EH (cell line): ENCODE data around the gene POLR1E.
"Not testable (repeated sequence)": the region's sequence is repeated elsewhere in the genome, so short reads cannot be mapped to it uniquely, and the experiment has no call there.

ENCODE experiments used
- DNase-seq: peaks from one replicate; pipeline ENCODE4 v3.0.0-alpha.2; 2015; ENCODE audit warnings: low read depth

POLR1E gene

GRCh38 chr9:37504605-37505004 lies 18.9 kb downstream of the POLR1E start:
- no peak for DNase-seq

DNA sequence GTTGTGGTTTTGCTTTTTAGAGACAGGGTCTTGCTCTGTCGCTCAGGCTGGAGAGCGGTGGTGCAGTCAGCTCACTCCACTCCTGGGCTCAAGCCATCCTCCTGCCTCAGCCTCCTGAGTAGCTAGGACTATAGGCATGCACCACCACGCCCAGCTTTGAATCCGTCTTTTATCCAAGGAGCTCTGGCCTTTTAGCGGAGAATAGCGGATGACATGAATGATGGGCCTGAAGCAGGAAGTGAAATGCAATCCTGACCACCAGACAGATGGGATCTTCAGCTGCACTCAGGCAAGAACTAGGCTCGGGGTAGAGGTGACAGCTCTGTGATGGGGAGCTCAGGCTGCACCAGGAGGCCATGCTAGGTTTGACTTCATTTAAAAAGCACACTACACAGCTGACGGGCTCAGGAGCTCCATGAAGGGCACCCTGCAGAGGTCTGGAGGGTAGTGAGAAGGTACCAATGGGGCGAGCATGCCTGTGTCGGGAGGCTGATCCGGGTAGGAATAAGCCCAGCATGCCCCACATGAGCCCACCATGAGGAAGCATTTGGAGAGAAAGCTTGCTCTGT lies 21.9 kb downstream of the POLR1E start:
- DNase-seq, result no peak

DNA sequence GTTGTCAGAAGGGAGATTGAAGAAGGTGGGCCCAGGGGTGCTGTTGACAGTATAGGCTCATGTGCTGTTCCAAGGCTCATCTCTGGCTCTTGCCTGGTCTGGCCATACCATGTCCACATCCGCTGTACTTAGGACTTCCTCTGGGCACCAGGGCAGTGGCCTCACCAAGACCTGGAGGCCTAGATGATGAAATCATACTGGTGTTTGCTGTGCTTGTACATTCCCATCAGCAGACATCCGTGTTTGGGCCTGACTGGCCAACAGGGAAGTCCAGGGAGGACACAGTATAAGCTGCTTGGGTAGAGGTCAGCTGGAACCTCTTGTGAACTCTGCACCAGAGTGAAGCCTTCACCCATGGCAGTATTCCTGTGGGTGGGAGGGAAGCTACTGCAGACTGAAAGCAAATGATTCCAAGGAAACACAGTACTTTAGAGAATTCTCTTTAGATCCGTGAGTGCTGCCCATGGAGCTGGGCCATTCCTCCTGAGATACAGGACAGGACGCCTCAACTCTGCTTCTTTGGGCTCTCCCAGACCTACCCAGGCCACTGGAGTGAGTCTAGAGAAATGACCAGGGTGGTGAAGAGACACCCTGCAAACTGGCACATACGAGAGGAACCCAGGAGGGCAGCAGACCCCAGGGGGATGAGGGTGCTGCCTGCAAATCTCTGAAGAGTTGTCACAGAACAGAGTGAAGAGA lies 22.5 kb downstream of the POLR1E start:
- DNase-seq, result no peak

- no peak for DNase-seq
These were observed 23.1 kb downstream of the POLR1E start for GRCh38 chr9:37508834-37509206.

GRCh38 chr9:37509536-37509935 lies 23.8 kb downstream of the POLR1E start:
- DNase-seq, result no peak

- not testable (repeated sequence) for DNase-seq
These were observed 24.3 kb downstream of the POLR1E start for GRCh38 chr9:37510053-37510452.

GRCh38 chr9:37511016-37512010 lies 25.6 kb downstream of the POLR1E start:
- DNase-seq, result no peak

DNA sequence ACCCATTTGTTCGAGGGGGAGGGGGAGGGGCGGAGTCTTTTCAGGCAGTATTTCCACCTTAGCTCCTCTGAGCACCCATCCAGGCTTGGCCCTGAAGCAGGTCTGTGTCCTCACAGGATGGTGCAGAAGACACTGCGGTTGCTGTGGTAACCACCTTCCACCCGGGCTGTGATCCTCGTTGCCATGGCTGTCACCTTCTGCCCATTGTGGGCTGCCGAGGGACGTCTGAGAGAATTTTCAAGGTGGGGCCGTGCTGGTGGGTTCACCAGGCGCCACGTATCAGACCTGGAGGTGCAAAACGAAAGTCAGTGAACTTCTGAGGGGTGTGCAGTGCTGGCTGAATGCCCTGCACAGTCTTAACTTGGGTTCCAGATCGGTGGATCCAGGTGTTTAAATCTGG lies 26.7 kb downstream of the POLR1E start:
- DNase-seq, result no peak

DNA sequence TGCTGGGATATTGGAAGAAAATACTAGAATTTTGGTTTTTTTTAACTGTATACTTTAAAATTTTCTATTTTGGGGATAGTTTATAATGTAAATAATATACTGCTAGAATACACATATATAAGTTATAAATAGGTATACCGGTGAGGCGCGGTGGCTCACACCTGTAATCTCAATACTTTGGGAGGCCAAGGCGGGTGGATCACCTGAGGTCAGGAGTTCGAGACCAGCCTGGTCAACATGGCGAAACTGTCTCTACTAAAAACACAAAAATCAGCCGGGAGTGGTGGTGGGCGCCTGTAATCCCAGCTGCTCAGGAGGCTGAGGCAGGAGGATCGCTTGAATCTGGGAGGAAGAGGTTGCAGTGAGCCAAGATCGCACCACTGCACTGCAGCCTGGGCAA lies 28.7 kb downstream of the POLR1E start:
- not testable (repeated sequence) for DNase-seq

DNA sequence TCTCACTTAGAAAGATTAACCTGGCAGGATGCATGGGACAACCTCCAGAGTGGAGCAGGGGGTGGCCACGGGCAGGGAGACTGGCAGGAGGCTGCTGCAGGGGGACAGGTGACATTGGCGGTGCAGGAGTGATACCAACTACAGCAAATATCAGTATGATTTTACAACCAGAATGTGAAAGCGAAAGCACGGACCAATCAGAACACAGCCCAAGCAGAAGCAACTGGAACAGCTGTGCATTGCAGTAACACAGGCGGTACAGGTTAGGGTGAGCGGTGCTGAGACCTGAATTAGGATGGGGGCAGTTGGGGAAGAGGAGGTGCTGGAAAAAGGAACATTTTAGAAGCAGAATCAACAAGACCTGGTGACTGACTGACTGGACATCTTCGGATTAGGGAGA lies 29.3 kb downstream of the POLR1E start:
- DNase-seq, result no peak

DNA sequence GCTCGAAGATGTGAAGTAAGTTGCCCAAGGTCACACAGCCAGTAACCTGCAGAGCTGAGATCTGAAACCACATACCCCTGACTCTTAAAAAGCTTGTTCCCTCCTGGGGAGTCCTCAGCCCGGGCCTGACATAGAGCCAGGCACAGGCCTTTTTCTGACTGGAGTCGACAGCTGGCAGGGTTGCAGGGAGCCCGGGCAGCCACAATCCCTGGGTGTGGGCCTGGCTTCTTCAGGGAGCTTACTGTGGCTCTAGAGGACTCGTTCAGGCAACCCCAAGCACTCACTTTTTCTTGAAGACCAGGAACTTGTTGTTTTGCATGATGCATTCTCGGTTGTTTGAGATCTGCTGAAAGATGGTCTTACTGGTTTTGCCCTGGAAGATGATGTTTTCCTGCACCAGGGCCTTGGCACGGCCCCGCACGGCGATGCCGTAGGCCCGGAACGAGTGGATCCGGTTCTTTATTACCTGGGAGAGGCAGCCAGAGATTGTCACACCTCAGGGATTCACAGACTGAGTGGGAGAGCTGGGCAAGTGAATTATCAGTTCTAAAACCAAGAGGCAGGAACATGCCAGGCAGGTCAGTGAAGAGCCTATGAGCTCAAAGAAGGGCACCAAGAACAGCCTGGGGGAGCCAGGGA lies 30.0 kb downstream of the POLR1E start:
- no peak for DNase-seq

DNA sequence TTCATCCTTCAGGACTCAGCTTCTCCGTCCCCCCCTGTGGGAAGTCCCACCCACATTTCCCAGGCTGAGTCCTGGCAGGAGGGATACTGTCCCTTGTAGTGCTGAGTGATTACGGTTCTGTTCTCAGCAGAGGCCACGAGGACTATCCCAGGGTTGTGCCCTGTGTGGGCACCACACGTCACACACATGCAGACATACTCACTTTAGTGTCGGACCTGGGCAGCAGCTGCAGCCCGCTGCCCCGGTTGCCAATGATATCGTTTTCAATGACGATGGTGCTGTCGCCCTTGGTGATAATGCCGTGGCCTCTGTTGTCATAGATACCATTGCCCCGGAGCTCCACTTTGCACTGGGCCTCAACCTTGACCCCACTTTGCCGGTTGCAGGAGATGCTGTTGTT lies 32.2 kb downstream of the POLR1E start:
- no peak for DNase-seq

GRCh38 chr9:37520641-37521040 lies 34.9 kb downstream of the POLR1E start:
- no peak for DNase-seq

- DNase-seq, result no peak
These were observed 35.4 kb downstream of the POLR1E start for GRCh38 chr9:37521111-37521510.

DNA sequence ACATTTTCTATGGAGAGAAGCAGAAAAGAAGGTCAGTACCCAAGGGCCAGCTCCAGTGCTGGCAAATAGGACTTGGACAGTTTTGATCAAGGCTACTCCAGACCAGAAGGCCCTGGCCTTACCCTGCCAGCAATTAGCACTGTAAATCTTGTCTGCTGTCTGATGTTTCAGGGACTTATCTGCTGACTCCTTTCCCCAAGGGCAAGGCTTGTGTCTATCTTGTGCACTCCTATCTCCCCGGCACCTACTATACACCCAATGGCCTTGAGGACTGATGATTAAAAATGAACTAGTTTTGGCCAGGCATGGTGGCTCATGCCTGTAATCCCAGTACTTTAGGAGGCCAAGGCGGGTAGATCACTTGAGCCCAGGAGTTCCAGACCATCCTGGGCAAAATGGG lies 37.2 kb downstream of the POLR1E start:
- DNase-seq, result no peak

DNA sequence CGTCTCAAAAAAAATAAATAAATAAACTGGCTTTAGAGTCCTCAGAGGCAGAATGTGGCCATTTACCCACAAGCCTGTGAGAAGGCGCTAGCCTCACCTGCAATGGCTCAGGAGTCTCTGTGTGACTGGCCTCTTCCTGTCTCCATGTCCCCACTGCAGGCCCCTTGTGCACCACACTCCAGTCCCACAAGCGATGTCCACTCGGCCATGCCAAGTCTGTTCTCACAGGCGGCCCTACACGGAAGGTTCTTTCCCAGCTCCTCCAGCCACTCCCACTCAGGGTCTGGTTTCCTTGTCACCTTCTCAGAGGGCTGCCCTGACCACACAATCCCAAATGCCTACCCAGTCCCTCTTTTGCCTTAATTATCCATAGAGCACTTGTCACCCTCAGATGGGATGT lies 38.2 kb downstream of the POLR1E start:
- DNase-seq, result no peak

DNA sequence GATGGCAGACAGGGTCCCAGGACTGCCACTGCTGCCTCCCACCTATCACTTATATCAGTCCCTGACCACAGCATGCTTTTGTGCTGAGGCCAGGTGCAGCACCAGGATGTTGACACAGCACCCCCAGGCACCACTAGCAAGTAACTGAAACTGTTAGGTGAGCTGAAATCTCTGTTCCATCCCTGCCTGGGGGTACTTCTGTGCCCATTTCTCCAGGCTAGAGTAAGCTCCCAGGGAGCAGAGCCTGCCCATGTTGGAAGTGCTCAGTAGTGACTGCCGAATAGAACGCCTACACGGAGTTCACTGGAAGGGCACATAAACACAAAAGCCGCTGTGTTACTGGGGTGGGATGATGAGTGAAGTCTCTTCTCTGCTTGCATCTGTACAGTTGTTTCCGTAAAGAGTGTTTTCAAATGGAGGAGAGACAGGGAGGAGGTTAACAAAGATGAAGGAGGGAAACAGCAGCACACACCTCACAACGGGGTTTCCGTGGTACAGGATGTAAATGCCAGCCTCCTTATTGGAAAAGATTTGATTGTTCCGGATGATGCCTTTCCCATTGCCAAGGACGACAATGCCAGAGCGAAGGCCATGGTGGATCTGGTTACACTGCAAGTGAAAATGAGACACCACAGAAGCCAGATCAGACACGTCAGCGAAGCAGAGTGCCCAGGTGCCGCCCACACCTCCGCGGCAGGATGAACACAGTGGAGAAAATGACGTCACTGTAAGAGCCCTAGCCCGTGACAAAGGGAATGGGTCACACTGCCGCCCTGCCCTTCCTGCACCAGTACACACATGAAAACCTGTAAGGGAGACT lies 43.1 kb downstream of the POLR1E start:
- DNase-seq, result no peak

GRCh38 chr9:37531699-37532098 lies 46.0 kb downstream of the POLR1E start:
- DNase-seq, result no peak

GRCh38 chr9:37534412-37534811 lies 48.7 kb downstream of the POLR1E start:
- DNase-seq, result no peak

- DNase-seq, result no peak
These were observed 49.2 kb downstream of the POLR1E start for GRCh38 chr9:37534901-37535300.

GRCh38 chr9:37538099-37538498 lies 52.4 kb downstream of the POLR1E start:
- no peak for DNase-seq

DNA sequence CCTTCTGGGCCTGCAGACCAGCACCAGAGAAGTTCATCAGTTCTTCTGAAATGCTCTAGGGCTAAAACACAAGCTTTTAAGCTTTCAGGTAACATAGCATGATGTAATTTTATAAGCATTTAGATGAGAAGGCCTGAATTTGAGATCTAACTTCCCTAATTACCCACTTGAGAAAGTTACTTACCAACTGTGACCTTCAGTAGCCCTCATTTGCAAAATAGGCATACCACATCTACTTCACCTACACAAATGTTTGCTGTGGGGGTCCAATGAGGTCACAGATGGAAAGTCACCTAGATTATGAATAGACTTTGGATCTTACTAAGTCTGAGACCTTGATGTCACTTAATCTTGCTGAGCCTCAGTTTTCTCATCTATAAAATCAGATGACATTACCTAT lies 53.9 kb downstream of the POLR1E start:
- DNase-seq, result no peak
